GM18861 (cell line): Measurements from ENCODE around the gene TAS2R4.
"Not testable (repeated sequence)": the region's sequence is repeated elsewhere in the genome, so short reads cannot be mapped to it uniquely, and the experiment has no call there.

ENCODE experiments used
- ATAC-seq: cut with Tn5 transposase; IDR thresholded peaks from one replicate; pipeline ENCODE4 v1.9.1; 2021; ENCODE audit not compliant: unreplicated experiment

The TAS2R4 gene

DNA sequence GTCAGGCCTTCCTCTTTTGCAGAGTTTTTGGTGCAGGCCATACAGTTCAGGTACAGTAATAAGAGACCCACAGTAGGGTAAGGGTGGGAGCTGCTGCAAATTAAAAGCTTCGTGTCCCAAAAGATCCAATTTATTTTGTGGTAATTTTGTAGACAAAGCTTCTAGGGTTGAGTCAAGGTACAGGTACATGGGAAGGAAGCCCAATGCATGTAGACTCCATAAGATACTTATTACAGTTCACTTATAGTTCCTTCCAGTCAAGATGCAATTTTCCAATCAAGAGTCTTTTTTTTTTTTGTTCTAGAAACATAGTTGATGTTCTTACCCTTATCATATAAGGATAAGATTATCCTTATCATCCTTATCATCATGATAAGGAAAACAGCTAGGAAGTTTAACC, at the start of gene TAS2R4:
Gene TAS2R4, plus strand, starts transcription at position 301 of the 400 bp plus-strand sequence. CDS start 1,815 bp downstream, outside the sequence.
- no peak for ATAC-seq

GRCh38 chr7:141729020-141729419, 47.5 kb upstream of the TAS2R4 start:
- ATAC-seq, result no peak

DNA sequence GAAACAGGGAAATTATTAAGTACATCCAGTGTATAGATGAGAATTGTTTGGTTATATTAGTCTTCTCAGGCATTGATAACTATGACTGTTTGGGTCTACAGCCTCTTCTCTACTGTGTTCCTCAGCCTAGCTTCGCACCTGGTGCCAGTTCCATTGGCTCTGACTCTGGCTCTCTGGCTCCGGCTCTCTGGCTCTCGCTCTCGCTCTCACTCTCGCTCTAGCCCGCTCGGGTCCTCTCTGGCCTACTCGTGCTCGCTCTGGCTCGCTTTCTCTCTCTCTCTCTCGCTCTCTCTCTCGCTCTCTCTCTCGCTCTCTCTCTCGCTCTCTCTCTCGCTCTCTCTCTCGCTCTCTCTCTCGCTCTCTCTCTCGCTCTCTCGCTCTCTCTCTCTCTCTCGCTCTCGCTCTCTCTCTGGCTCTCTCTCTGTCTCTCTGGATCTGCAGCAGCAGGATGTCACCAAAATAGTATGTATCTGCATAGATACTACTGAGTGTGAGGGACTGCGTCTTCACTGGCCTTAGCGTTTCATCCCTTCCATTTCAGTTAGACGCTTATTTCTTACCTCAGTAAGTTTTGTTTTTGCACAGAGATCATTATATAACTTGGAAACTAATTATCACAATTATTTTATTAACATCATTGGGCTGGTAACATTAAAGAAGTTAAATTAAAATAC, 44.9 kb upstream of the TAS2R4 start:
- no peak for ATAC-seq

- ATAC-seq, result no peak
Measured at GRCh38 chr7:141737118-141737835, 39.2 kb upstream of the TAS2R4 start.

DNA sequence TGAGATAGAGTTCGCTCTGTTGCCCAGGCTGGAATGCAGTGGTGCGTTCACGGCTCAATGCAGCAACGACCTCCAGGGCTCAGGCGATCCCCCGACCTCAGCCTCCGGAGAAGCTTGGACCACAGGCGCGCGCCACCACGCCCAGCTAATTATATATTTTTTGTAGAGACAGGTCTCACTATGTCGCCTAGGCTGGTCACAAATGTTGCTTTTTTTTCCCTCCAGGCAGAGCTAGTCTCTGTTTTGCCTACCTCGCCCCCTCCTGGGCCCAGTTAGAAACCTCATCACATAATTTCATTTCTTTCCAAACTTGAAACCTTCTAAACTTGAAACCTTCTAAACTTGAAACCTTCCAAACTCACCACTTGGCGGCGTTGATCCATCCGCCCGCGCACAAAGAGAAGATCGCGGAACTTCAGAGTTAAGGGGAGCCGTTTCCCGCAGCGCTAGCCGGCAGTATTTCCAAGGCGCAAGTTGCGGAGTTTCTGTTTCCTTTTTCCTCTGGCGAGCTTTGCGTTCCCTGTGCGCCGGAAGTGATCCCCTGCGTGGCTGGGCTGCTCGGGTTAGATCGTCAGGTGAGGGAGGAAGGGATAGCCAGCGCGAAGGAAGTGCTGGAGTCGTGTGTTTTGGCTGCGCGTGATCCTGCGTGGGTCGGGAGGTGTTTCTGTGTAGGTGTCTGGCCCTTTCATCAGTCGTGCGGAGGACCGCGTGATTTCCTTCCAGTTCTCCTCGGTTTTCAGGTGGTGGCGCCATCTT, 38.5 kb upstream of the TAS2R4 start, which contains the start of gene SSBP1:
Gene SSBP1, plus strand, starts transcription at position 523 of the 756 bp plus-strand sequence. CDS start 809 bp downstream, outside the sequence.
- peak; percentile 88 for ATAC-seq

- ATAC-seq, result peak; percentile 0
Measured at GRCh38 chr7:141738592-141739013, 37.9 kb upstream of the TAS2R4 start.

DNA sequence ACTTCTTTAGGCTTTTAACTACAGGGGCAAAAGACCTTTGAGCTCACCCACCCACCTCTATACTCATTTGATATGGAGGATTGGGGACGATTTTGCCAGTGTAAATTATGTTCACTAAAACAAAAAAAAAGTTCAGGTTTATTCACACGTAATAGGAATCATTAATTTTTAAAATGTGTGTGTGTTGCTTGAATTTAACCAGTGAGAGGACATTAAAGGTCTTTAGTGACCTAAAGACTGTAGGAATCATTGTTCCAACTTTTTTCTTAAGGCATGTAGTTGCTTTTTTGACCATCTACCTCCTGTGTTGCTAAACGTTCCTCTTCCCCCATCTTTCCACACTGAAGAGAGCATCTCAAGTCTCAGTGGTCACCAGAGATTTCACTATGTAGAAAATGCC, 37.2 kb upstream of the TAS2R4 start:
- no peak for ATAC-seq

- ATAC-seq, result no peak
Measured at GRCh38 chr7:141742229-141742628, 34.2 kb upstream of the TAS2R4 start.

DNA sequence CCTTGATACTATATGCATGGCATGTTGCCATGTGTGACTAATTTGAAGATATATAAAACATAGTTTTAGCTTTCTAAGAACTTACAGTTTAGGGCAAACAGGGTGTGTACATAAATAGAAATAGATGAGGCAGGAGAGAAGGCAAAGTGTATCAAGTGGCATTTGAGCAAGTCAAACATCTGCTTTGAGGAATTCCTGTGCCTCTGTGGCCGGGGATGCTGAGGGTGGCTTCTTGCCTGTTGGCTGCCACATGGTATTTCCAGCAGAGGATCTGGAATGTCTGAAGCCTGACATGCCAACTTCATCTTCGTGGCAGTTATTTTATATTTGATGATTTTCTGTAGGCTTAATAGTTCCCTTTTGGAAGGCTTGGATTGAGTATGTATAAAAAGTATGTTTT, 32.3 kb upstream of the TAS2R4 start:
- no peak for ATAC-seq

DNA sequence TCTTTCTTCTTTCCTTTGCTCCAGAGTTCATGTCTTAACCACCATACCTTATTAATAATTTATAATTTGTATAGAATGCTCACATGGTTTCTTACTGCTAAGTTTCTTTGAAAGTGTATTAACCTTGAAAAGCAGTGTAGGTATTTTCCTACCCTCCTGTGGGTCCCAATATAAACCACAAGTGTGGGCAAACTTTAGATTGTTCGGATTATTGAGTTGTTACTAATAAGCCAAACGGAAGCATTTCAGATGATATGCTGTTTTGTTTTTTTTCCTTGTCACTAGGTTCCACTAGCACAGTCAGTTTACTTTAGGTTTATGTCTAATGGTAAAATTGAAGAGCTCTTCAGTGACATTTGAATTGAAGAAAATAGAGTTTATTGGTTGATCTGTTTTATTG, 28.1 kb upstream of the TAS2R4 start:
- ATAC-seq, result no peak

GRCh38 chr7:141751904-141752303, 24.6 kb upstream of the TAS2R4 start:
- ATAC-seq, result not testable (repeated sequence)

DNA sequence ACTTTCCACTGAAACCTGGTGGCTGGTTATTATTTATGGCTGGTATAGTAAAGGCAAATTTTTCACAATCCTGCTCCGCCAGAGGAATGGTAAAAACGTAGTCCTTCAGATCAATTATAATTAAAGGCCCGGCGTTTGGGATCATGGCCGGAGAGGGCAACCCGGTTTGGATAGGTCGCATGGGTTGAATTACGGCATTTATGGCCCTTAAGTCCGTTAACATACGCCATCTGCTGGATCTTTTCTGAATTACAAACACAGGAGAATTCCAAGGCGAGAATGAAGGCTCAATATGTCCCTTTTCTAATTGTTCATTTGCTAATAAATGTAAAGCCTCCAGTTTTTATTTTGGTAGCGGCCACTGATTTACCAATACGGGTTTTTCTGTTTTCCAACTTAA, 23.8 kb upstream of the TAS2R4 start:
- ATAC-seq, result no peak

- ATAC-seq, result no peak
Measured at GRCh38 chr7:141754939-141755338, 21.5 kb upstream of the TAS2R4 start.

GRCh38 chr7:141763797-141764196, 12.7 kb upstream of the TAS2R4 start, which contains the start of gene TAS2R3:
Gene TAS2R3 (plus strand): TSS chr7:141764097. CDS start chr7:141764159, 62 bp downstream.
- ATAC-seq, result no peak

GRCh38 chr7:141770083-141770583, 6.3 kb upstream of the TAS2R4 start:
- ATAC-seq, result not testable (repeated sequence)

DNA sequence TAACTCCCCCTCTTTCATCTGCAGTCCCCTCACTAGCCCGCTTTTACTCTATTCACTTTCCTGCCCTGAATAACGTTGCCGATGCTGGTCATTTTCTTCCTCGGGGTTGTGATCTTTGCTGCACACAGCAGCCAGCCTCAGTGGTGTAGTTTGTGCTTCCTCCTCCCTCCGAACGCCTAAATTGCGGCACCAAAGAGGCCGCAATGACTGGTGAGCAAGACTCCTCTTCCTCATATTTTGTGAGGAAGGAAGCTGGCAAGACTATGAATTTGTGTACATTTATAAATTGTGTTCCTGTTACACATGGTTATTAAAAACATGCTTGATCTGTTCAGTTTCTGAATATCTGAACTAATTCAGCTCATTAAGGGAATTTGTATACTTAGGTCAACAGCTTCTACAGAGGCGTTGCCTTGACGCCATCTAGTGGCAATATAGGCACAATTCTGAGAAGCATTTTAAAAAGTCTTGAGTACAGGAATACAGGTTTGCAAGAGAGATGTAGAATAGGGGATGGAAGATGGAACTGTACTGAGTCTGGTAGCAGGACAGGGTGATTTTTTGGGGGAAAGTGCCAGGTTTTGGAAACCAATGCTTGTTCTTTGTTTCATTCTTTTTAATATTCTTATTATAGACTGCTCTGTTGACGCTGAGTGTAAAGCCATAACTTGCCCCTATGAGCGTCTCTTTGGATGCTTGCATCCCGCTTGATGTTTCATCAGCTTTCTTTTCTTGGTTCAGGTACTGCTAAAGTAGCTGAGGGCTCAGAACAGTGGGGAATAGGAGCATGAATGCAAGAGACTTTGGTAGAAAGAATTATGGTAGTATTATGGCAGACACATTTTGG, 9.5 kb downstream of the TAS2R4 start:
- peak; percentile 69 for ATAC-seq

DNA sequence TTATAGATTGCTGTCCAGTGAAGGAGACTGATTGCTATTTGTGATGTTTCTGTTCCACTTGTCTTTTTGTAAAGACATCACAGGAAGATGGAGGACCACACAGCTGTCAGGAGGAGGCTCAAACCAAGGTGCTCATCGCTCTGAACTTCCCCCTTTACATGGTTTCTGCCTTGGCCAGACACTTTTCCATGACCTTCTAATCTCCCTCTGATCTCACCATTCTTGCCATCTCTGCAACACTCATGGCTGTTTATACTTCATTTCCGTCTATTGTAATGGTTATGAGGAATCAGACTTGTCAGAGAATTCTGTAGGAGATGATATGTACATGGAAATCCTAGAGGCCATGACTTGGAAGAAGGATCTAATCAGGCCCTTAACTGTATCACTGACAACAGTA, 11.8 kb downstream of the TAS2R4 start:
- ATAC-seq, result no peak

- no peak for ATAC-seq
Measured at GRCh38 chr7:141789917-141790316, 13.4 kb downstream of the TAS2R4 start, which contains the start of gene TAS2R5. Gene TAS2R5 (plus strand): TSS chr7:141790217. CDS start chr7:141790362, 145 bp downstream.

GRCh38 chr7:141792526-141792925, 16.1 kb downstream of the TAS2R4 start:
- no peak for ATAC-seq

GRCh38 chr7:141820067-141820466, 43.6 kb downstream of the TAS2R4 start:
- no peak for ATAC-seq
